Fibroblast of villous mesenchyme (primary cell): ENCODE data around the gene ILF2. TPM values are rescaled to one million over a fixed set of nuclear protein-coding genes. Genes with fewer than 3 reads are reported as not detected.
A peak's percentile ranks its signal among the peaks of the same experiment; 100 is the strongest.

ENCODE experiments used
- DNase-seq: peaks from one replicate; pipeline ENCODE4 v3.0.0-alpha.2; 2010; ENCODE audit warnings: low read depth
- H3K4me3 ChIP-seq: 2 replicates; pipeline ENCODE4 v1.5.1; 2011; ENCODE audit warnings: low read depth, mild to moderate bottlenecking, low read length
- CTCF ChIP-seq: IDR thresholded peaks from 2 replicates; pipeline ENCODE4 v1.5.1; 2012; ENCODE audit warnings: low read depth, mild to moderate bottlenecking, low read length; ENCODE audit not compliant: insufficient read depth
- total RNA-seq: library from RNA; depleted of rRNA; stranded (reverse); fragments of >200 nt; gene quantifications from 2 replicates; pipeline ENCODE4 v1.2.3, GENCODE V29; 2012

Gene ILF2
- total RNA-seq, 1 donor: 213 TPM

DNA sequence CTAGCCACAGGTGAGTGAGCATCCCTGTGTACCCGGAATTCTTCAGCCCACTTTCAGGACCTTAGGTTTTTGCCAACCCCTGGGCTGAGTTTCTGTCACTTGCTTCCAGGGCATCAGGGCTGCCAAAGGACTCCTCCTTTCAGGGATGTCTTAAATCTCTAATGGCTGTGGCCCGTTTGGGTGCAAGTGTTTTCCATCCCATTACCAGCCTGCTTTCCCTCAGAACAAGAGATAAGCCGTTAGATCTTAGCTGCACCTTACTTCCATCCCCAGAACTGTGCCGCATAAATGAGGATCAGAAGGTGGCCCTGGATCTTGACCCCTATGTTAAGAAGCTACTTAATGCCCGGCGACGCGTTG, 11.6 kb downstream of the ILF2 start:
- TF ChIP-seq CTCF: no peak
- no peak for DNase-seq

DNA sequence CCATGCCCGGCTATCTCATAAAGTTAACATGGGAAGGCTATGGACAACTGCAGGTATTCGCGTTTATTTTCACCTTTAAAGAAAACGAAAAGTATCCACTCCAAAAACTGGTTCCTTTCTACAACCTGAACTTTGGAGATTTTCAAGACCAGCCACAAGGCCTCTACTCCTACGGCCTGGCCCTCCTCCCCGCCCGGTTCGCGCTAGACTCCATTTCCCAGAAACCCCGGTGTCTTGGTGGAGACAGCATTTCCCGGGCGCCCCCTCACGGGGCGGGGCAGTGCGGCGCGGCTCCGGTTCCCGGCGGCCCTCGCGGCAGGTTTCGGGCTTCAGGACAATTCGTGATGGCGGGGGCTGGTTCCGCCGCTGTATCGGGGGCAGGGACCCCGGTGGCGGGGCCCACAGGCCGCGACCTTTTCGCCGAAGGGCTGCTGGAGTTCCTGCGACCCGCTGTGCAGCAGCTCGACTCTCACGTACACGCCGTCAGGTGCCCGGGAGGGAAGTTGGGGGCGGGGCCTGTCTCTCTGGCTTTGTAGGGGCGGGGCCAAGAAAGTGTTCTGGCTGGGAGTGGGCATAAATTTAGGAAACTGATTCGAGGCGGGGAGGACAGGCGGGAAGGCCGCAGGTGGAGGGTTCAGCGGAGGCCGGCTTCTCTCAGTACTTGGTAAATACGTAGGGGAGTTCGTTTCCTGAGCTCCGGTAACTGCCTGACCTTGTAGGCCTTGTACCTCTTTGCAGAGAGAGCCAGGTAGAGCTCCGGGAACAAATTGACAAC, 12.2 kb downstream of the ILF2 start, which contains the start of gene SNAPIN:
Gene SNAPIN, plus strand, starts transcription at position 304 of the 775 bp plus-strand sequence. Its CDS starts 41 bp downstream, at position 345.
- H3K4me3 ChIP-seq: peak within 1 kb of the TSS; percentile 90
- DNase-seq: peak; percentile 83

More for the DNA sequence above, 11.6 kb downstream of the ILF2 start:
- H3K4me3 ChIP-seq: peak overlapping the region; percentile 90

GRCh38 chr1:153655333-153655732, 15.5 kb downstream of the ILF2 start:
- TF ChIP-seq CTCF: no peak

More for the DNA sequence above, 12.2 kb downstream of the ILF2 start, which contains the start of gene SNAPIN:
- peak; percentile 21 for TF ChIP-seq CTCF

GRCh38 chr1:153652805-153653500, 17.8 kb downstream of the ILF2 start:
- no peak for DNase-seq
- H3K4me3 ChIP-seq: no peak overlapping the region
- no peak for TF ChIP-seq CTCF

More at GRCh38 chr1:153655333-153655732, 15.5 kb downstream of the ILF2 start:
- H3K4me3 ChIP-seq: no peak overlapping the region
- no peak for DNase-seq

GRCh38 chr1:153651771-153652170, 19.0 kb downstream of the ILF2 start:
- H3K4me3 ChIP-seq: no peak overlapping the region
- DNase-seq: no peak
- TF ChIP-seq CTCF: no peak

- DNase-seq: no peak
- TF ChIP-seq CTCF: no peak
- H3K4me3 ChIP-seq: no peak overlapping the region
Measured at GRCh38 chr1:153649863-153650235, 20.9 kb downstream of the ILF2 start.
